ENCODE data around the gene ZNF619. TPM values are rescaled to one million over a fixed set of nuclear protein-coding genes. Genes with fewer than 3 reads are reported as not detected.

ZNF619 gene
- total and polyA plus RNA-seq, 2 of the 13 experiments (the other 11 are each of a cell fraction or from before 2014, with no cell fraction given), result 0.83 to 5.2 TPM

DNA sequence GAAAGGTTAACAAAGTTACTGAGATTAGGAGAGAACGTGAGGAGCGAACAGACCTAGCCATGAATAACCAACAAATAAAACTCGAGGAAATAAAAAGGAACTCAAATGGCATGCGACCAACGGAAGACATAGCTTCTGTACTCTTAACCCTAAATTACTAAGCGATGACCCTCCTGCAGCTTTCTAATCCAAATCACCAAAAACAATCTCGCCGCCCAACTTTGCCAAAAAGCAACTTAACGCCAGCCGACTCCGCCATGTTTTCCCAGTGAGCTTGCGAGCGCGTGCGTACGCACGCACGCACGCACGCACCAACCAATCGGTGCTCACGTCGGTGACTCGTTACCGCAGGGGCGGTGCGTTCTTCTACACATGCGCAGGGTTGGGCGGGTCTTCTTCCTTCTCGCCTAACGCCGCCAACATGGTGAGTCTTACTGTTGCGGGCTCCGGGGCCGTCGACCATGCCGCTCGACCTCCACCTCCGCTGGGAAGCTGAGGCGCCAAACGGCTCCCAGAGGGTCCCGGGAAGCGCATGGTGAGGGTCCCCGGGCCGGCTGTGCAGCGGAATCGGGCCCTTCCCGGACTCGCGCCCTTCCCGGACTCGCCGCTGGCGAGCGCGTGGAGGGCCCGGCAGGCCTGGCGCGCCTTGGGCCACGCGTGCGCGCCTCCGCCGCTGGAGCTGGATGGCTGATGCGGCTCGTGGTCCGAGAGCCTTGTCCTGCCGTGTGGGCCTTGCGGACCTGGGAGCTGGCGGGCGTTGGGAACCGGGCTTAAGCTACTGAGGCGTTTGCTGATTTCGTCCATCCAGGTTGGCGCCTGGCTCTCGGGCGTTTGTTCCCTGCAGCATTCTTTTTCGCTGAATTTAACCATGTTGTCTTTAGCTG is 19.7 kb upstream of the ZNF619 start, which contains the start of gene RPL14 (continued):
- 0 out of 2 replicates have a peak, but pooled peaks have one; percentile 19 for TF ChIP-seq HOMEZ (CRISPR knock-in tag; IDR thresholded peaks at IDR 0.05; ENCODE audit: low read depth)
- TF ChIP-seq HBP1 (CRISPR knock-in tag; IDR thresholded peaks at IDR 0.05; ENCODE audit: low read depth), result peak; percentile 81; the same call in 1 of the 2 replicates
- no peak for TF ChIP-seq ZFP41 (CRISPR knock-in tag; IDR thresholded peaks at IDR 0.05; ENCODE audit: borderline replicate concordance)
- no peak; the same call in 1 of the 2 replicates for TF ChIP-seq SATB2 (CRISPR knock-in tag; IDR thresholded peaks at IDR 0.05)
- TF ChIP-seq SALL2 (CRISPR knock-in tag; IDR thresholded peaks at IDR 0.05), result peak; percentile 75; the same call in 1 of the 2 replicates
- TF ChIP-seq HINFP (CRISPR knock-in tag; IDR thresholded peaks at IDR 0.05; ENCODE audit: low read depth), result peak; percentile 53; the same call in 1 of the 2 replicates
- TF ChIP-seq ZNF678 (CRISPR knock-in tag; IDR thresholded peaks at IDR 0.05), result no peak
- TF ChIP-seq RFX1 (IDR thresholded peaks at IDR 0.05), result no peak
- TF ChIP-seq ZC3H4 (CRISPR knock-in tag; IDR thresholded peaks at IDR 0.05; ENCODE audit: borderline replicate concordance), result no peak
- TF ChIP-seq, protein P1, sequence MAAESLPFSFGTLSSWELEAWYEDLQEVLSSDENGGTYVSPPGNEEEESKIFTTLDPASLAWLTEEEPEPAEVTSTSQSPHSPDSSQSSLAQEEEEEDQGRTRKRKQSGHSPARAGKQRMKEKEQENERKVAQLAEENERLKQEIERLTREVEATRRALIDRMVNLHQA (CRISPR knock-in tag; IDR thresholded peaks at IDR 0.05), result no peak
- TF ChIP-seq ZNF432 (CRISPR knock-in tag; IDR thresholded peaks at IDR 0.05; ENCODE audit: borderline replicate concordance), result no peak
- TF ChIP-seq SNAPC4 (CRISPR knock-in tag; IDR thresholded peaks at IDR 0.05), result no peak
- peak; percentile 84; the same call in 1 of the 2 replicates for TF ChIP-seq ZGPAT (CRISPR knock-in tag; IDR thresholded peaks at IDR 0.05)
- TF ChIP-seq ZNF317 (CRISPR knock-in tag; IDR thresholded peaks at IDR 0.05), result no peak
- TF ChIP-seq MTF1 (CRISPR knock-in tag; IDR thresholded peaks at IDR 0.05), result no peak
- TF ChIP-seq SMAD1 (CRISPR knock-in tag; IDR thresholded peaks at IDR 0.05; ENCODE audit: borderline replicate concordance, low read depth), result peak; percentile 83; the same call in 1 of the 2 replicates
- peak; percentile 98 for TF ChIP-seq AGO2 (optimal IDR thresholded peaks at IDR 0.05; ENCODE audit: low read depth, low read length)

Data from HepG2 (cell line).